ENCODE data around the gene EPS8L1.
"Not testable (repeated sequence)": the region's sequence is repeated elsewhere in the genome, so short reads cannot be mapped to it uniquely, and the experiment has no call there.

EPS8L1 gene

DNA sequence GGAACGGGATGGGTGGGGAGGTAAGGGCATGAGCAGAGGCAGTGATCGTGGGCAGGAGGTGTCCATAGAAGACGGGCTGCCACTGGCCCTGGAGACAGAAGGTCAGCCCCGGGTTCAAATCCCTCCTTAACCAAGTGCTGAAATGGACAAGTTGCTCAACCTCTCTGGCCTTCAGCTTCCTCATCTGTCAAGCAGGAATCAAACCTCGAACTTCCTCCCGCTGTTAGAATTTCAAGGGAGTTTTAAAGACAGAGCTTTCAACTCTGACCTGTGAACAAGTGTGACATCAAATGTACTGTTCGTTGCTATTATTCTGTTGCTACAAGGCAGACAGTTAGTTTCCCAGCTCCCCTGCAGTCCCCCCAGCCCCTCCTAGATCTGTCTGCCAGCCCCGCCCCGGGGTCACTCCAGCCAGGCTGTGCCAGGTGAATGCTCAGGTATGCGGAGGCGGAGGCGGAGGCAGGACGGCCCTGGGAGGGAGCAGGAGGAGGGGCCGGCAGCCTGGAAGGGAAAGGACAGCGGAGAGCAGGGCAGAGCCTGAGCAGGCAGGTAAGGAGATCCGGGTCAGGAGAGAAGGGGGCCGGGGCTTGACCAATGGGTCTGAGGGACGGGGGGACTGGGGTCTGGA is at the start of gene EPS8L1:
TSS of gene EPS8L1 (plus strand) at position 499 of the 628 bp plus-strand sequence. CDS start 576 bp downstream, outside the sequence.
- no peak for DNase-seq

DNA sequence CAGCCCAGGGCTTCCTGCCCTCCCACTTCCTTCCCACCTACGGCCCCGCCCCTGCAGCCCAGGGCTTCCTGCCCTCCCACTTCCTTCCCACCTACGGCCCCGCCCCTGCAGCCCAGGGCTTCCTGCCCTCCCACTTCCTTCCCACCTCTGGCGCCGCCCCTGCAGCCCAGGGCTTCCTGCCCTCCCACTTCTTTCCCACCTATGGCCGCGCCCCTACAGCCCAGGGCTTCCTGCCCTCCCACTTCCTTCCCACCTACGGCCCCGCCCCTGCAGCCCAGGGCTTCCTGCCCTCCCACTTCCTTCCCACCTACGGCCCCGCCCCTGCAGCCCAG is 48.6 kb upstream of the EPS8L1 start:
- DNase-seq: not testable (repeated sequence)

DNA sequence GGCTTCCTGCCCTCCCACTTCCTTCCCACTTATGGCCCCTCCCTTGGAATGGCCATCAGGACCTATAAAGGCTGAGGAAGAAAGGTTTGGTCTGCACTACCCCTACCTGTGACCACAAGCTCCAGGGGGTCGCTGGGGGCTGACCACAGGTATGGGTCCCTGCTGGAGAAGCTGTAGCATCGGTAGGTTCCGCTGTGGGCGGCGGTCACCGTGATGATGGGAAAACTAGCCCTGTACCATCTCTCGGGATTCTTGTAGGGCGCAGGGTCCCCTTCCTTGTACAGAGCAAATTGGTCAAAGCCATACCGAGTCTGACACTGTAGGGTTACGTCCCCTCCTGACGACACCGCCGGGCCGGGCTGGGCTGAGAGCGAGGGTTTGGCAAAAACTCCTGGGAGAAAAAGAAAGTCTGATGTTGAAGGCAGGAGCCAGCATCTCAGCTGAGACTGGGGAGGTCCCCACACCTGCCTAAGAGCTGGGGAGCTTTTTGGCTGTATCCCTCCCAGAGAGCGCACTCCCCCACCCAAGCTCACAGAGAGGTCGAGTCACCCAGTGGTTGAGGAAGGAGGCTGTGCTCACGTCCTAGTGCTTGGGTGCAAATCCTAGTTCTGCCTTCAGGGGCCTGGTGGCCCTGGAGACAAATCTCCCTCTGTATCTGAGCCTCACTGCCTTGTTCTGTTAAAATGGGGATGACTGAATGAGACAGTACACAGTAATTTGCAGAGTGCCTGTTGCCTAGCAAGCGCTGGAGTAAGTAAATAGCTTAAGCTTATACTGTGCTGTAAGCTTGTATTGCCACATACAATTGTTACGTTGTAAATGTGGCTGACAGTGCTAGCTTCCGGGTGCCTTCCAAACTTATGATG is 48.0 kb upstream of the EPS8L1 start:
- peak; percentile 5 for DNase-seq

DNA sequence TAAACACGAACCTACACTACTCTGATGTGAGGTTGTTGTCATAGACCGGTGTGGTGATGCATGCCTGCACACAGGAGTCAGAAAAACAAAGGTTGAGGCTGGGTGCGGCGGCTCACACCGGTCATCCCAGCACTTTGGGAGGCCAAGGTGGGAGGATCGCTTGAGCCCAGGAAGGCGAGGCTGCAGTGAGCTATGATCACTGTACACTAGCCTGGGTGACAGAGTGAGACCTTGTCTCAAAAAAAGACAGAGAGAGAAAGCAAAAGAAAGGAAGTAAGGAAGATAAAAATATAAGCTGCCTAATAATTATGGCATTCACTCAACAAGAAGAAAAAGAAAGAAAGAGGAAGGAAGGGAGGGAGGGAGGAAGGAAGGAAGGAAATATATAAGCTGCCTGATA is 46.9 kb upstream of the EPS8L1 start:
- no peak for DNase-seq

DNA sequence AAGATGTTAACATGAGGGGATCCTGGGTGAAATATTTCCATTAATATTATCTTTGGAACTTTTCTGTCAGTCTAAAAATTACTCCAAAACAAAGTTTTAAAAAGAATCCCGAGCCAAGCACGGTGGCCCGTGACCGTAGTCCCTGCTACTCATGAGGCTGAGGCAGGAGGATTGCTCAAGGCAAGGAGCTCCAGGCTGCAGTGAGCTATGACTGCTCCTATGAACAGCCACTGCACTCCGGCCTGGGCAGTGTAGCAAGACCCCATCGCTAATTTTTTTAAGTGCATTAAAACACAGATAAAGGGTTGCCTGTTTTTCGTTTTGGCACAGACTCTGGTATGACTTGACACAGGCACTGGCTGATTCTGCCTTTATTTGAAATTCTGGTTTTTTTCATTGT is 44.5 kb upstream of the EPS8L1 start:
- DNase-seq: no peak

DNA sequence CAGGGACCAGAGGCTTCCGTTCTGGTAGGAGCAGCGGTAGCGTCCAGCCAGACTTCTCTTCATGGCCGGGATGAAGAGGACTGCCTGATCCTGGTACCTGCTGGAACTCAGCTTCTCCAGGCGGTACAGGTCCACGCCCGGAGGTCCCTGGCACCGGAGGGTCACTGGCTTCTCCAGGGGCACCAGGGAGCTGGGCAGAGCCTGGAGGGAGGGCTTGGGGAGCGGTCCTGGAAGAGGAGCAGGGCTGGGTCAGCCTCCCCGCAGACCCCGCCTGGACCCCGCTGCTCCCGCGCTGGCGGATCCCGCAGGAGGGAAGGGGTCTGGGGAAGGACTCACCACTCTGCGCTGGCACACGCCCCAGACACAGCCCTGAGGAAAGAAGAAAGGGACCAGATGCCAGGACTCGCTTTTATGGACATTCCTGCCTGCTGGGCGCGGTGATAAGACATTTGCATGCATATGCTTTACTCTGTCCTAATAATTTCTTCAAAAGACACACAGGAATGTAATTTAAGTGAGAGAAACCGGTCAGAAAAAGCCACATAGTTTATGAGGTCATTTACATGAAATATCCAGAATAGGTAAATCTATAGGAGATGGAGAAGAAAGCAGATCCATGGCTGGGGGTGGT is 43.4 kb upstream of the EPS8L1 start:
- DNase-seq: no peak

DNA sequence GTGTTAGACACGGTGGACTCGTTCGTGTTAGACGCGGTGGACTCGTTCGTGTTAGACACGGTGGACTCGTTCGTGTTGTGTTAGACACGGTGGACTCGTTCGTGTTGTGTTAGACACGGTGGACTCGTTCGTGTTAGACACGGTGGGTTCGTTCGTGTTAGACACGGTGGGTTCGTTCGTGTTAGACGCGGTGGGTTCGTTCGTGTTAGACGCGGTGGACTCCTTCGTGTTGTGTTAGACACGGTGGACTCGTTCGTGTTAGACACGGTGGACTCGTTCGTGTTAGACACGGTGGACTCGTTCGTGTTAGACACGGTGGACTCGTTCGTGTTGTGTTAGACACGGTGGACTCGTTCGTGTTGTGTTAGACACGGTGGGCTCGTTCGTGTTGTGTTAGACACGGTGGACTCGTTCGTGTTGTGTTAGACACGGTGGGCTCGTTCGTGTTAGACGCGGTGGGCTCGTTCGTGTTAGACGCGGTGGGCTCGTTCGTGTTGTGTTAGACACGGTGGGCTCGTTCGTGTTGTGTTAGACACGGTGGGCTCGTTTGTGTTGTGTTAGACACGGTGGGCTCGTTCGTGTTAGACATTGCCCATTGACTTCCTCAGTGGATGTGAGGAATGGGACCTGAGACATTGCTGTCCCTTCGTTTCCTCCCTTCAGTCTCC is 42.6 kb upstream of the EPS8L1 start:
- DNase-seq: not testable (repeated sequence)

DNA sequence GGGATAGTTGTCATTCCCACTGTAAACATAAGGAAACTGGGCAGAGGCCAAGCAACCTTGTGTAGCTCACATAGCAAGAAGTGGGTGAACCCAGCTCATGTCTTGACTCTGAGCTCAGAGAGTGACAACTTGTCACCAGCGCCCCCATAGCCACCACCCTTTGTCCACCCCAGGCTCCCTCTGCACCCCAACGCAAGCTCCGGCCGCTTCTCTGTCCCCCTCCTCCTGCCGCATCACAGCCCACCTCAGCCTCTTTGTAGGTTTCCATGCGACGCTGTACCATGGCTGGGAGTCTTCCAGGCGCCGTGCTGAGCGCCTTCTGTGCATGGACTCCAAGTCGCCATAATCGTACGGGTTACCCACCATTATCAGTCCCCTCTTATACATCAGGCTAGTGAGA is 40.9 kb upstream of the EPS8L1 start:
- DNase-seq: no peak

DNA sequence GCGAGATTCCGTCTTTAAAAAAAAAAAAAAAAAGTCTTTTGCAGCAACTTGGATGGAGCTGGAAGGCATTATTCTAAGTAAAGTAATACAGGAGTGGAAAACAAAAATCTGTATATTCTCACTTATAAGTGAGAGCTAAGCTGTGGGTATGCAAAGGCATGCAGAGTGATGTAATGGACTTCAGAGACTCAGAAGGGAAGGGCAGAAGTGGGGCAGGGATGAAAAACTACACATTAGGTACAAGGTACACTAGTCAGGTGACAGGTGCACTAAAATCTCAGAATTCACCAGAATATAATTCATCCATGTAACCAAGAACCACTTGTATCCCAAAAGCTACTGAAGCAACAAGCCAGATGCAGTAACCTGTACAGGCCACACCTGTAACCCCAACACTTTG is 39.6 kb upstream of the EPS8L1 start:
- no peak for DNase-seq

DNA sequence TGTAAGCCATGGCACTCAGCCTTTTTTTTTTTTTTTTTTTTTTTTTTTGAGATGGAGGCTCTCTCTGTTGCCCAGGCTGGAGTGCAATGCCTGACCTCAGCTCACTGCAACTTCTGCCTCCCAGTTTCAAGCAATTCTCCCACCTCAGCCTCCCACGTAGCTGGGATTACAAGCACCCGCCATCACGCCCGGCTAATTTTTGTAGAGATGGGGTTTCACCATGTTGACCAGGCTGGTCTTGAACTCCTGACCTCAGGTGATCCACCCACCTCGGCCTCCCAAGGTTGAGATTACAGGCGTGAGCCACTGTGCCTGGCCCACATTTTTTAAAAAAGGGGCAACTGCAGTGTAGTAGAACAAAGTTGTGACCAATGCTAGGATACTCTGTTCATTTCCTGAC is 38.1 kb upstream of the EPS8L1 start:
- DNase-seq: not testable (repeated sequence)

DNA sequence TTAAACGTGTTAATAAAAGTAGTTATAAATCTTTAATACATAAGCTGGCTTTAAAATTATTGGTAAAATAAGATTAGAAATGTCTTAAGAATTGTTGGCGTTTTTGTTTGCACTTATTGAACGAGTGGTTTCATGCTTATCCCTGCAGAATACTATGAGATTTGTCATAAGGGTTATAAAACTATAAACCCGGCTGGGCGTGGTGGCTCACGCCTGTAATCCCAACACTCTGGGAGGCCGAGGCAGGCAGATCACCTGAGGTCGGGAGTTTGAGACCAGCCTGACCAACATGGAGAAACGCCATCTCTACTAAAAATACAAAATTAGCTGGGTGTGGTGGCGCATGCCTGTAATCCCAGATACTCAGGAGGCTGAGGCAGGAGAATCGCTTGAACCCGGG is 35.0 kb upstream of the EPS8L1 start:
- DNase-seq: not testable (repeated sequence)

DNA sequence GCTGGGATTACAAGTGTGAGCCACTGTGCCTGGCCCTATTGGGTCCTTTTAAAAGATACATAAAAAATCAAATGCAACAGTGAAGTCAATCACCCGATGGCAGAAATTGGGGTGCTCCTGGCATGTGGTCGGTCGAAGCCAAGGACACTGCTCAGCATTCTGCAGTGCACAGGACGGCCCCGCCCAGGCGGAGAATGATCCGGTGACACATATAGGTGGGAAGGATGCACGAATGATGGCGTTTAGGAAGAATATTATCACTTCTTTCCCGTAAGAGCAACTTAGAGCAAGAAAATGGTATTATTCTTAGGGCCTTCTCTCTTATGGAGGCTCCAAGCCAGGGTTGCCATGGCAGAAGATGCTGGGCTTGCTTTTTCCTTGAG is 34.4 kb upstream of the EPS8L1 start:
- no peak for DNase-seq

DNA sequence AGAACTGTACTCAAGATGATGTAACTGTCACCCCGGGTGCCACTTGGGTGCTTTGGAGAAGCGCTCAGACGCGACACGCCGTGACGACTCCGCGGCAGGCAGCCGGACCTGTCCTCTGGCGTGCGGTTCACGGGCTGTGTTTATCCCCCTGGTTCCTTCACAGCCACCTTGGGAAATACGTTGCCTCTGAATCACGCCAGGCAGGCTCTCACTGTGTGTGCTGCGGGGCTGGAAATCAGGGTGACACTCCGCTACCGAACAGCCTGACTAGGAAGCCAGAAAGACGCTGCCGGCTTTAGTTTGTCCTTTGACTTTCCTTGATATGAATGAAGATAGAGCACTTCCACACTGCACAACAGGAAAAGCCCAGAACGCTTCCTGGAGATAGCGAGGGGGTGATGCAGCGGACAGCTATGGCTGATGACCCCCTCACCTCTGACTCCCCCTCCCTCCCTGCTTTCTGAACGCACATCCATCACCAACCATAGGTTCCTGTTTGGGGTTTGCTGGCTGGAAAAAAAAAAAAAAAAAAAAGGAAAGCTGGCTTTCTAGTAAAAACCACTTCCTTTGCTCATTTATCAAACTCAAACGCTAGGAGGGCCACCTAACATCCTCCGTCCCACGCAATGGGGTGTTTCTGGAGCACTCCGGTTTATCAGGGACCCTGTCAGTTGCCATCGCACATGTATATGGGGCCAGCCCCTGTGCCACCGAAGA is 33.9 kb upstream of the EPS8L1 start:
- DNase-seq: no peak

DNA sequence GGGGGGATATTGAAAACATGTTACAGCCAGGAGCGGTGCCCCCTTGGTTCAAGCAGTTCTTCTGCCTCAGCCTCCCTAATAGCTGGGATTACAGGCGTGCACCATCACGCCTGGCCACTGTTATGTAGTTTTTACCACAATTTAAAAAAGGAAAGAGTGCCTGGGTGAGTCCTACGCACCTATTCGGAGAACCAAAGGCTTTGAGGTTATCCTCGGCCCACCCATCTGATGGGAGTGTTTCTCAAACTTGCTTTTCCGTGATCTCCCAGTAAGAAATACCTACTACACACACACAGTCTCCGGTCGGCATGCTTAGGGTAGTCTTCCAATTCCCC is 33.4 kb upstream of the EPS8L1 start:
- no peak for DNase-seq

DNA sequence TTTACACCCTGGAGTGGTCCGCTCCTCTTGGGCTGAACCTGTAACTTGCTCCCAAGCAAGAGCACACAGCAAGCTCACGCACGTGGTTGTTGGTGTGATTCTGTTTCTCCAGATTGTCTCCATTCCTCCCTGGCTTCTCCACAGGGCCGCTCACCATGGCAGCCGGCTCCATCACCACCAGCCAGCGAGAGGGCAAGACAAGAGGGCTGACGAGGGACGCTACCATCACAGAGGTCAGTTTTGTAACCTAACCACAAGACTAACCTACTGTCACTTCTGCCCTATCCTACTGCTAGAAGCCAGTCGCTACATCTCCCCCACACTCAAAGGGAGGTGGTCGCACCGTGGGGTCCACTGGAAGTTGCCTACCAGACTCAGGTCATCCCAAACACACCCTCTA is 33.0 kb upstream of the EPS8L1 start:
- no peak for DNase-seq

DNA sequence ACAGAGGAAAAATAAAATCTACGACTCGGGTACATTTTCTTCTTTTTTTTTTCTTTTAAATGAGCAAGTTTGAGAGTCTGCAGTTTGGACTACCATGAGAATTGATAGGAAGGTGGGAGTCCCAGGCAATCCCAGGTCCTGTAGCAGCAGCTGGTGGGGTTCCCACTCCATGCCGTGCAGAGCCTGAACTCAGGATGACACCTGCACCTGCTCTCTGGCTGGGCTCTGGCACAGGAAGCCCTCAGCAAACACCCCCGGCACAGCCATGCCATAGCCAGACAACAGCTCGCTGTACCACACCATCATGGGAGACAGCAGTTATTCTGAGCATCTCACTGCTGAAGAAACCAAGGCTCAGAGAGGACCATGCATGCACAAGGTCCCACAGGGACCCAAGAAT is 31.4 kb upstream of the EPS8L1 start:
- DNase-seq: no peak

DNA sequence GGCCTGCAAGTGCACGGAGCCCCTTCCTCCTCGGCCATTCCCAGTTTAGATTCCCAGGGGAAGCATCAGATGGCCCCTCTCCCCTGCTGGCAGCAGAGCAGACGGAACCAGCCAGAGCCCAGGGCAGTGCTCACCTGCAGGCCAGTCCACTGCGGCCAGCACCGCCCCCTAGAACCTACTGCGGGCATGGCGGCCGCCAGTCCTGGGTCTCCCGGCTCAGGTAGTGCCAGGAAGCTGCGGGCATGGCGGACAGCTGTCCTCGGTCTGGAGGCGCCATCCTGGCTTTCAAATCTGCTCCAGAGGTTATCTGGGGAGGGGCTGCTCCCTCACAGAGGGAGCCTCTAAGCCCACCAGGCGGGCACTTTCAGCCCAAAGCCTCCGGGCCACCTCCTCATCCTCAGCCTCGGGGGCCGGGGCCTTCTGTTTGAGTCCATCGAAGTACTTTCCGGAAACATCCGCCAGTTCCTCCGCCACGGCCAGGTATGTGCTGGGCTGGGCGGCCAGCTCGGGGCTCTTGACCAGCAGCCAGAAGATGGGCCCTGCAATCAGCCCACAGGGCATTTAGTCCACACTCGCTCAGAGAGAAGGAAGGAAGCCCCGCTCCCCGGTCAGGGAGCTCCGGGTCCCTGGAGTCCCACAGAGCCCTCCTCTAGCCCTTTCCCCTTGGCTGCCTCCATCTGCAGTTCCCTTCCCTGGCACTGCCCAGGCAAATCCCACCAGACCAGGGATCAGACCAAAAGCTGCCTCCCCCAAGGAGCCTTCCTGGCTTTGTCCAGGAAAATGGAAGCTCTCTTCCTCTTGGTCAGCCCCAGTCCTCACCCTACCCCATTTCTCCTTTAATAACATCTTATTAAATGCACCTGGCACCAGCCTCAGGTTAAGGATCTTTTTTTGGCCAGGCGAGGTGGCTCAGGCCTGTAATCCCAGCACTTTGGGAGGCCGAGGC is 30.6 kb upstream of the EPS8L1 start:
- DNase-seq: no peak

DNA sequence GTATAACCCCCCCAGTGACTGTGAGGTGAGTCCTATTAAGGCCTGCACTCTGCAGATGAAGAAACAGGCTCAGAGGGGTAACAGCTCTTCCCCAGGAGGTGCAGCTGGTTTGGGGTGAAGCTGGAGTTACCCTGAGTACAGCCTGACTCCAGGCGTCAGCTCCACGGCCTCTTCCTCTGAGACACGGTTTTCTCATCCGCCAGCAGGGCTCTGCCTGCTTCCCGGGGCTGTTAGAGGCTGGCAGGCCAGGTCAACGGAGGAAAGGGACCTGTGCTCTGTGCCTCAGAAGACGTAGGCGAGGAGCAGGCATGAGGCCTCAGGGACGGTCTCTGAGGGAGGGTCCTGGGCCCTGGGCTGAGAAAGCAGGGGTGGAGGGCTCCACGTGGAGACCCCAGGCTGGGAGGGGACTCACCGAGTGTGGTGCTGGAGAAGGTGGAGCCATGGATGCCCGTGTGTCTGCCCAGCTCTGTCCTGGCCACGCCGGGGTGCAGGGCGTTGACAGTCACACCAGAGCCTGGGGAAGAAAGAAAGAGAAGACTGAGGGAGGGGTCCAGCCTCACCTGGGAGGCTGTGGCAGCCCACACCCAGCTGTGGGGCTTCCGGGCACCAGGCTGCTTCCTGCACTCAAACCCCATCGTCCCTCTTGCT is 28.6 kb upstream of the EPS8L1 start:
- DNase-seq: no peak

DNA sequence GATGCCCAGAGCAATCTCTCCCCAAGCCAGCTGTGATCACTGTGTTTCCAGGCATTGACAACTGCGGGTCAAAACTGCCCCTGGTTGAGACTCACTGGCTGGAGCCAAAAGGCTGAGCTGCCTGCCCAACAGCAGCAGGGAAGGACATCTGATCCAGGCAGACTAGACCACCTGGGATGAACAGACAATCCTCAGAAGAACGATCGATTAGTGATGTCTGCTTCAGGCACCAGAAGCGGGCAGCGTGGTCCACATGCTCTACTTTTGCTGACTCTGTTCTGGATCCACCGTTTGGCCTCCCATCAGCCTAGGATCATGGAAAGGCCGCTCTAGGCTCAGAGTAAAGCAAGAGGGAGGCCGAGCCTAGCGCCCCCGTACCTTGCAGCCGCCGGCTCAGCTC is 27.7 kb upstream of the EPS8L1 start:
- no peak for DNase-seq

DNA sequence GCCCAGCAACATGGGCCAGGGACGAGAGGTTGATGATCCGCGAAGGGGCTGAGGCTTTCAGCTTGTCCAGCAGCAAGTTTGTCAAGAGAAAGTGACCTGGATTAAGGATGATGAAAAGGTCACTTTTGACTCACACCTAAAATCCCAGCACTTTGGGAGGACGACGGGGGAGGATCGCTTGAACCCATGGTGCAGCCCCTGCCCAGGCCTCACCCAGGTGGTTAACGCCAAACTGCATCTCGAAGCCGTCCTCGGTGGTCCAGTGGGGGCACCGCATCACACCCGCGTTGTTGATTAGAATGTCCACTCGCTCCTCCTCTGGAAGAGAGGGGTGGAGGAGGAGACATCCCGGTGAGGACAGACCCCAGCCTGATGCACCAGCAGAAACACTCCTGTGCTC is 27.2 kb upstream of the EPS8L1 start:
- no peak for DNase-seq

DNA sequence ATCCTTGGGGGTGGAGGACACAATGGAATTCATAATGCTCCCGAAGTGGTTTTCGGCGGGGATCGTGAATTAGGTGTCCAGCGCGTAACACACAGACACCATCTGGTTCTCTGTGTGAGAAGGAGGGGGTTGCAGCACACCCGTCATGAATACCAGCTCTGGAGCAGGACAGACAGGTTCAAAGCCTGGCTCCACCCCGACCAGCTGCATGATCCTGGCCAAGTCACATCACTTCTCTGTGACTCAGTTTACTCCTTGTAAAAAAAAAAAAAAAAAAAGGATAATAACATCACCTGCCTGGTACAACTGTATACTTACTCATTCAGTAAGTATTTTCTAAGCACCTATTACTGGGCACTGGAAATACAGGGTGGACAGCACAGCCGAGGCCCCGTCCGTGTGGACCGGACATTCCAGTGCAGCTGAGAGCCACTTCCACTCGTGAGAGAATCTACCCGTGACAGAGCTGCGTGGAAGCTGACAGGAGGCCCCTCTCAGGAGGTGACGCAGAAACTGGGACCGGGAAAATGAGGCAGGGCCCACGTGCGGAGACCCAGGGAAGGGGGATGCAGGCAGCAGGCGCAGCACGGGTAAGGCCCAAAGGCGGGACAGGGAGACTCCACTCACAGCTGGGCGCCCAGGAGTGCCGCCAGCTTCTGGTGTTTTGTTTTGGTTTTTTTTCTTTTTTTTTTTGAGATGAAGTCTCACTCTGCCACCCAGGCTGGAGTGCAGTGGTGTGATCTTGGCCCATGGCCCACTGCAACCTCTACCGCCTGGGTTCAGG is 24.7 kb upstream of the EPS8L1 start:
- DNase-seq: no peak
